DMS153 treated with DMSO at 0.1 percent for 48 hours (cell line): Measurements from ENCODE around the gene XIRP2.
A peak's percentile ranks its signal among the peaks of the same experiment; 100 is the strongest.
"Not testable (repeated sequence)": the region's sequence is repeated elsewhere in the genome, so short reads cannot be mapped to it uniquely, and the experiment has no call there.

Source experiments
- DNase-seq: peaks from one replicate; lab custom pipeline; 2025; ENCODE audit not compliant: unreplicated experiment; lab: John Stamatoyannopoulos, UW

The XIRP2 gene

DNA sequence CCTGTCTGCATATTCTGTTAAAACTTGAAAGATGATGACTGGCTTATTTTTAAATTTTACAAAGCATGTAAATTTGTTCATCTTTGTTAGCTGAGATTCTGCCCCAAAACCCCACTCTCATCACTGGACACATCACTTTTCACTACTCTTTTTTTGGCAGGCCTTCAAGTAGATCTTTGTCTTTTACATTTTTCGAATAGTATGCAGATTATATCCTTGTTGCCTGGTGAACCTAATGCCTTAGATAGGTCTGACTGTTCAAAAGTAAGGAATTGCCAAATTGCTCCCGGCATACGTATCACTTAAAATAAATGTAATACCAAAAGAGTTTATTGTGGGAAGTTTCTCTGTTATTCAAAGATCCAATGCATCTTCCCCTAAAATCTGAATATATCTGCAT is 303.3 kb downstream of the XIRP2 start:
- no peak for DNase-seq

DNA sequence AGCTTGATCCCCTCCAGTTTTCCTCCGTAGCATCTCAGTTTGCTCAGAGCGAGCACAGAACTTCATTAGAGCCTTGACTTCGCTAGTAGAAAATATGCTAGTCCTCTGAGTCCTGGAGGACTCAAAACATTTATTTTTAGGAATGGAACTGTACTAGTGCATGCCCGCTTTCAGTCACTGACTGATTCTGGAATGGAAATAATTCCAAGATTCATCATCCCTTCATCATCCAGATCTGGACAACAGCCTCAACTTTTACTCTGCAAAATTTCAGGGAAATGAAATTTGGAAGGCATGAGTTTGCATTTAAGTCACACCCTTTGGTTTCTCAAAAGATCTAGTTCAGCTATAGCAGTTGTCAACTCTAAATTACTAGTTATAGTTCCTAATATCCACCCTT is 304.6 kb downstream of the XIRP2 start:
- no peak for DNase-seq

DNA sequence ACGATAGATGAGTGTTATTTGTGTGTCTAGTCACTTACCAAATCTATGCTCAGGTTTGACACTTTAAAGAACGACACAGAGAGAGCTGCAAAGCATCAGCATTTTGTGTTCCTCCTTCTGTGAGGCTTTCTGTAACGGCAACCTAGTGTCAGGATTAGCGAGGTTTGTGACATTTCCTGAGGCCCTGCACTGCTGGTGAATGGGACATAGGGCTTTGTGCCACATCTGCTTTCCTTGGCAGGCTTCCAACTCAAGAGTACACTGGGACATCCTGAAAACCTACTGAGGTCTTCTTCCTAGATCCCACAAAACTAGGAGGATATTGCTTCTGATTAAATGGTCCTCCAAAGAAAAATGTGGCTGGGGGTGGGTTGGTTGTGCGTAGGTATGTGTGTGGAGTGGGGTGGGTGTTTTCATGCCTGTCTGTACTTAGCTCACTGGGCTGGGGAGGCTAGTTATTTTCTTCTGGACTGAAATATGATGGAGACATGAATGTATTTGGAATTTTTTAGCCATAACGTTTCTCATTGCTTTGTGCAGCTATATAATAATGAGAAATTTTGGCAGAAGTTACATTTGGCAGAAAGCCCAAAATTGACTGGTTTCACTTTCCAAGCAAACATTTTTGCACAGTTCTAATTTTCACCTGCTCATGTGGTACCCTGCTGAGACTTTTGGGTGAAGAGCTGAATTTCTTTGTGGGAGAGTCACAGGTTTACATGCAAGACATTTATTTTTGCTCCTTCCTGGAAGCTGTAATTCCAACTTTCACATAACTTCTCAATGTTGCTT is 308.4 kb downstream of the XIRP2 start:
- DNase-seq: peak; percentile 56

DNA sequence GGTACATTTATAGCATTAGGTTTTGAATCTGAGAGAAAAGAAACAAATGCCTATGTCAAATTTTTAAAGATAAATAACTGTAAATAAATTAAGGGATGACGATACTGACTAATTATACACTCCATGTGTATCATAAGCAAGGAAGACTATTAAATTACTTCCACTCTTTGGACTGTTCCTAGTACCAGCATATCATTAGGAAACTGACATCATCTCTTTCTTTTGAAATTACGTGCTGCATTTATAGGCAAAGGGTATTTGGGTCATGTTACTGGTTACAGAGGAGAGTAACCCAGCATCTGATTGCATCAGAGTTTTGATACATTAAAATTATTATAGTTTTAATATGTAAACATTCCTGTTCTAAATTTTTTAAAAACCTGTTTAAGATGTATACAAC is 309.7 kb downstream of the XIRP2 start:
- no peak for DNase-seq

DNA sequence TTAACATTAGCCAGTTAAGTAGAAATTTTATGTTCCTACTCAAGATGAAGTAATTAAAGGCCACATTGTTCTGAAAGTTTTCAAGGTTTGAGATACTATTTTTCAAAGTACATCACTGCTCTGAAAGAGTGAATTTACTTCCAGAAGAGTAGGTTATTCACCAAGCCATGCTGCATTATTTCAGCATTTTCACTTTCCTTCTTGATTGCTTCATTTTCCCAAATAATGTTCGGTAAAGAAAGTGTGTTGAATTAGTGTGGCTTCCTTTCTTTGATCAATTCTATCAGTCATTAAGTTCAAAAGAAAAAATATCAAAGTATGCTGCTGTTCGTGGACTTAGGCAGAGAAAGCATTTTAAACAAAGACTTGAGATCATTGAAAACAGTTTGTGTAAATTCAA is 310.3 kb downstream of the XIRP2 start:
- no peak for DNase-seq

DNA sequence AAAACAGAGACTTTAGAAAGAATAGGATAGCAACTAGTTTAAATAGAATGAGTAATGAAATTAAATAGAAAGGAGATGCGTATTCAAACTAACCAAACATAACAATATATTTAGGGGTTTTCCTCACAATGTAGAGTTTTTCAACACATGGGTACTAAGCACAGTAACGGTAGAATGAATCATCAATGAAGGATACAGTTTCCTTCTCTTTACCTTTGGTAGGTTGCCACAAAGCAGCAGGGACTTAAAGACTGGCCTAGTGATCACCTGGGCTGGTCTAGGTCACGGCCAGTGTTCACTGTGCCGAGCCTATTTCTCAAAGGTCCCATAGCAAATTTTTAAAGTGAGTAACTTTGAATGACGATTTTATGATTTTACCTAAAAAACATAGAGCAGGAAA is 311.7 kb downstream of the XIRP2 start:
- DNase-seq: no peak

DNA sequence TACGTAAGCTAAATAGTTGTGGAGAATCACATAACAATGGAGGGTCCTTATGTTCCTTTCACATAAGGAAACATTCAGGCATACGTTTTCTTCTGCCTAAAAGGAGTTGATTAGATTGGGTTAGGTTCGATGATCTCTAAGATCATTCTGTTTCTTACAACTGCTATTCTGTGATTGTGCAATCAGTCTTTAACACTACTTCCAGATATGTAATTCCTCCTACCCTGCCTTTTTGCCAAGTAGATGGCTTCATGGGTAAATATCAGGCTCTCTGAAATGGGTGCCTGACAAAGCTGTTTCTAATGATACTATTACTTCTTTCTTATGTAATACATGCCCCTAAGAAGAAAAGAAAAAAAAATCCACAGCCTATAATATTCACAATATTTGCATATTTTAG is 321.5 kb downstream of the XIRP2 start:
- no peak for DNase-seq

DNA sequence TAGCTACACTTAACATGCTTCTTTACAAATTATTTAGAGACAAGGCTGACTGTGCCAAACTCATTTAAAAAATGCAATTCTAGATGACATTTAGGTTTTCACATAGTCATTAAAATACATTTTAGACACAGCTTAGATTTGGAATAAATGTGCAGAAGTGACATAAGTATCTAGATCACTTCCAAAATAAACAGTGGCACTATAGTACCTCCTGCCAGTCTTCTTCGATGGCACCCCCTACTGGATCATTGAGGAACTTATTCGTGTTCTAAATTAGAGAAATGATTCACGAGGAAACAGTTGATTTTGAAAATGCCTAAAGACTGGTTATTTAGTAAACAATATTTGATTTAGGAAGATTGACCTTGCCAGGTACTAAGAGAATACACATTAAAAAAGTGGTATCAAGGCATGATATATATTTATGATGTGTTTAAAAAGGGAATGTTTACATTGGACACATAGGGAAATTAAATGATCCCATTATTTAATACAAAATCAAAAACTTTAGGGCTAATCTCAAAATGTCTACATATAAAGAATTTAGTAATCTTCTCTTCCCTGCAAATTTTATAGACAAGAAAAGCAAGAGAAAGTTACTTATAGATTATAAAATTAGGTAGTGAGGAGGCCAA is 323.9 kb downstream of the XIRP2 start:
- DNase-seq: peak; percentile 30

DNA sequence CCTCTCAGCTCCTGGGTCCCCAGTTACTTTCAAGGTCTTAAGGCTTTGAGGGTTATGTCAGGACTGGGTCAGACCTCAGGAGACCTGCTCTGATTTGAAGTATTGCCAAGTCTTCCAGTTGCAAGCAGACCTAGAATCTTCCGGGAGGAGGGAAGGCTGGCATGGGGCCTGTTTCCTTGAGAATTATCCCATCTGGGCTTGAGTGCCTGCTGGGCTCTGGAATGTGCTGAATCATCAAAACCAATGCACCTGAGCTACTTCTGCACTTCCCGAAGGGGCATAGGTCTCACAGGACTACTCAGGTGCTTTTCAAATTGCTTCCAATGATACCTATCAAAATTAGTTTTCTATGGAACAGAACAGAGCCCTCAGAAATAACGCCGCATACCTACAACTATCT is 327.3 kb downstream of the XIRP2 start:
- DNase-seq: no peak

DNA sequence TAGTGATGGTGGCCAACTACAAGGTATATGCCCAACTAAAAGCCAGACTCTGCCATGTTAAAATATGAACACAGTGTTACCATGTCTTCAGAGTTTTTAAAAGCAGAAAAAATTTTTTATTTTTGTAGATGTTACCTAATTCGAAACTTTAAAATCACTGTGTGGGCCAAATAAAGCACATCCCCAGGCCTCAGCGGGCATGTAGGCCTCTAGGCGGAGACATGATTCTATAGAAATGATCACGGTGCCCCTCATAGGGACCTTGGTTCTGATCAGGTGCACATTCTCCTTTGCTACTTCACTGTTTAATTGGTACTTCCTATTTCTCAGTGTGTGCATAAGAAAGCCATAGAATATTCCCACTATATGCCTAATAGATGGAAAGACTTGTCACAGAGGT is 349.2 kb downstream of the XIRP2 start:
- DNase-seq: no peak

DNA sequence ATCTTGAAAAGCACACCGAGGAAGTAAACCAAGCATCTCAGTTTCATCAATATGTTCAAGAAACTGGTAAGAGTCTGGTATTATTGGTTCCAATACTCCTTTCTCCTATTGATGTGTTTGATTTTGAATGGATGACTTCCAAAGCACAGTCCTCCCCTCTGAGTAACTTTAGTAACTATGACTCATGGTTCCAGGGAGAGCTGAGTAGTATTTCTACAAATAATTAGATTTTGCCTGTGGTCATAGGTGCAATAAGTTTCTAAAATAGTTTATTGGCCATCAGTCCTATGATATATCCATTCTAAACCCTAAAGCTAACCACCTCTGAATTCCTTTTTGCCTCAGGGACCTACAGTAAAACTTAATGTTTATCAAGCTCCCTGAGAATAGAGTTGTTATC is 352.4 kb downstream of the XIRP2 start:
- no peak for DNase-seq

DNA sequence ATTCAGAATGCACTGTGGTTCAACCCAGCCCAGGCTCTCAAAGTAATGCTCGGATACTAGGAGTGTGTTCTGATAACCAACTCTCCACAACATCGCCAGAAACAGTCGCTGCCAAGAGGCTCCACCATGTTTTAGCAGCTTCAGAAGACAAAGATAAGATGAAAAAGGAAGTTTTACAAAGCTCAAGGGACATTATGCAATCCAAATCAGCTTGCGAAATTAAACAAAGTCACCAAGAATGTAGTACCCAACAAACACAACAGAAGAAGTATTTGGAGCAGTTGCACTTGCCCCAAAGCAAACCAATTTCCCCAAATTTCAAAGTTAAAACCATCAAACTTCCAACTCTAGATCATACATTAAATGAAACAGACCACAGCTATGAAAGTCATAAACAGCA is 360.9 kb downstream of the XIRP2 start:
- no peak for DNase-seq

DNA sequence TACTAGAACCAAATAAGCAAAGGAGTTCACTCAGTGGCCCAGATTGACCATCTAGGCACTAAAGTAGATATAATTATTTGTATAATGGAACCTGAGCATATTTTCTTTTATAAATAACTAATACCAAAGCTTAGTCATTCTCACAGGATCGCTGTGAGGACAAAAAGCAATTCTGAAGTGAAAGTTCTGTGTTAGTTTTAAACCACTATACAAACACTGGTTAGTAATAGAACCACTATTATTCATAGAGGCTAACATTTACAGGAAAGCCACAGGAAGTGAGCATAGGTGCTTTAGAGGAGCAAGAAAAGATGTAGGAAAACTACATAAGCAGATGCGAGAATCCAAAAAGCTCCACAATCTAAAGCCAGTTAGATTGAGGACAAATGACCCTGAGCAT is 364.7 kb downstream of the XIRP2 start:
- no peak for DNase-seq

DNA sequence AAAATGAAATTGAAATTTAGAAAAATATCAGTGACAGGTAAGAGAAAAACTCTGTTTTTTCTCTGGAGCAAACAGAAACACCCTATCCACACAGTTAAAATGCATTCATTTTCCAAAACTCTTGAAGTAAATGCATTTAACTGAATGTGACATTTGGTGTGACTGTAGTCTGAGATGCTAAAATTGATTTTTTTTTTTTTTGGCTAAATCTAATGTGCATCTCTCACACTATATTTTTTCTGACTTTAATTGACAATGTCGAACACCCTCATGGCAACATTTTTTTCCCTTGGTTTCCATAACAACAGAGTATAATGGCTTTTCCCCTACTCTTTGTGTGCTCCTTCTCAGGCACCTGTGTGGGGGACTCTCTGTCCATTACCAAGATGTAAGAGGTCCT is 366.4 kb downstream of the XIRP2 start:
- no peak for DNase-seq

DNA sequence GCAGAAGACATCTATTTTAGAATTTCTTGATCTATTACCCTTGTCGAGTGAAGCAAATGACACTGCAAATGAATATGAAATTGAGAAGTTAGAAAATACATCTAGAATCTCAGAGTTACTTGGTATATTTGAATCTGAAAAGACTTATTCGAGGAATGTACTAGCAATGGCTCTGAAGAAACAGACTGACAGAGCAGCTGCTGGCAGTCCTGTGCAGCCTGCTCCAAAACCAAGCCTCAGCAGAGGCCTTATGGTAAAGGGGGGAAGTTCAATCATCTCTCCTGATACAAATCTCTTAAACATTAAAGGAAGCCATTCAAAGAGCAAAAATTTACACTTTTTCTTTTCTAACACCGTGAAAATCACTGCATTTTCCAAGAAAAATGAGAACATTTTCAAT is 370.4 kb downstream of the XIRP2 start:
- DNase-seq: no peak

DNA sequence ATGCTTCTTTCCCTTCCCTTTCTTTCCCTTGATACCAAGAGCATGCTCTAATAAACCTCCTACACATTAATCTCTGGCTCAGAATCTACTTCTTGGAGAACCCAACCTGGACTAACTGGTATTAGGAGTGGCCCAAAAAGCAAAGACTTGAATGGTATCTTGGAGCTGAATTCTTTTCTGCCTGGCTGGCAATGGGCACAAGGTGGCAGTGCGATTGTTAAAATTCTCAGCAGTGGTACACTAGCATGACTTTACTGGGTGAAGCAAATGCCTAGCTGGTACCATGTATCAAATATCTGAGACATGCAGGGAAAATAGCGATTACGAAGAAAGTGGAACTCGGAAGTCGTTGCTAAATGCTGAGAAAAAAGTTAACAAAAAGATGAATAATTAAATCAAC is 376.1 kb downstream of the XIRP2 start:
- DNase-seq: no peak

DNA sequence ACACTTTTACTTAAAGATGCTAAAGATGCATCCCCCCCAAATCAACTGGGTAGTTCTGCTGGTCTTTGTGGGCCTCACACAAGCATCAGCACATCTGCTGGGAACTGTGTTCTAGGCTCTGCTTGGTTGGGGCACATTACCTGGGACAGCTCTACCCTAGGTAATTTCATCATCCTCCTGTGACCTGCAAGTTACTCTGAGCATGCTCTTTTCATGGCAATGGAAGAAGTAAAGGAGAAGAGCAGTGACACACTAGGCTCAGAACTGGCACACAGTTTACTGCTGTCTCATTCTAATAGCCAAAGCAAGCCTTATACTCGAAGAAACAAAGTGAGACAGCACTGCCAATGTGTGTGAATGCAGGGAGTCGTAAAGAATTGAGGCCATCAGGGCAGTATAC is 376.7 kb downstream of the XIRP2 start:
- no peak for DNase-seq

DNA sequence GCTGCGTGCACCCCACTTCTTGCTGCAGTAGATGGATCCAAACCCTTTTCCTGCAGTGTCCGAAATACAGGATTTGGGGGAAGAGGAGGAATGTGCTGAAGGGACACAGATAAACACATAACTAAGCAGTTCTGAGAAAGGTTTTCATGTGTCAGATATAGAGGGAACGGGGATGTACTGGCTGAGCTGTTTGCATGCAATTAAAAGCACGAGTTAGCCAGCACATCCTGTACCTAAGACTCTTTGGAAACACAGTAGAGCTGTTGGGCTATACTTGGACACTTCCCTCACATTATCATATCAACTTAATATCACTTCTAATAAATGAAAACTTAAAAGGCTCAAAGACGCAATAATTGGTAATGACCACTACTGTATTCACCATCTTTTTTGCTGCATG is 377.4 kb downstream of the XIRP2 start:
- DNase-seq: no peak

DNA sequence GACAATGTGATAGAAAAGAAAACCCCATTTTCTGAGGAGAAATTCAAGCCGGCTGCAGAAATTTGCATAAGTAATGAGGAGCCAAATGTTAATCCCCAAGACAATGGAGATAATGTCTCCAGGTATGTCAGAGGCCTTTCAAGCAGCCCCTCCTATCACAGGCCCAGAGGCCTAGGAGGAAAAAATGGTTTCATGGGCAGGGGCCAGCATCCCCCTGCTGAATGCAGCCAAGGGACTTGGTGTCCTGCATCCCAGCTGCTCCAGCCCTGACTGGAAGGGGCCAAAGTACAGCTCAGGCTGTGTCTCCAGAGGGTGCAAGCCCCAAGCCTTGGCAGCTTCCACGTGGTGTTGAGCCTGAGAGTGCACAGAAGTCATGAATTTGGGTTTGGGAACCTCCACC is 380.0 kb downstream of the XIRP2 start:
- DNase-seq: not testable (repeated sequence)

DNA sequence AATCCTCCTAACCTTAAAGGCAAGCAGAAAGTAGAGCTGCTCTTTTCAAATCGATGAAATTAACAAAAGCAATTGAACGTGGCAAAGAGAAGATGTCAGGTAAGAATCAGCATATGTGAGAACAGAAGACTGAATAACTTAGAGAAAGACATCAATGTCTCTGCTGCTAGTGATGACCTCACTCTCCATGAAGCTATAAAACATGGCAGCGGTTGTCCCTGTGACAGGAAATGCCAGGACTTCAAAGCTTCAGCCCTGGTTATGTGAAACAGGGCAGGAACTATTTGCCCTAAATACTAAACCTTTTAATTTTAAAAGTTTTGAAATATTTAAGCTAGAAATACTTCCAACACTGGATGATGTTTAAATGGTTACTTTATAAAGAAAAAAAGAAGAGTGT is 383.7 kb downstream of the XIRP2 start:
- no peak for DNase-seq

DNA sequence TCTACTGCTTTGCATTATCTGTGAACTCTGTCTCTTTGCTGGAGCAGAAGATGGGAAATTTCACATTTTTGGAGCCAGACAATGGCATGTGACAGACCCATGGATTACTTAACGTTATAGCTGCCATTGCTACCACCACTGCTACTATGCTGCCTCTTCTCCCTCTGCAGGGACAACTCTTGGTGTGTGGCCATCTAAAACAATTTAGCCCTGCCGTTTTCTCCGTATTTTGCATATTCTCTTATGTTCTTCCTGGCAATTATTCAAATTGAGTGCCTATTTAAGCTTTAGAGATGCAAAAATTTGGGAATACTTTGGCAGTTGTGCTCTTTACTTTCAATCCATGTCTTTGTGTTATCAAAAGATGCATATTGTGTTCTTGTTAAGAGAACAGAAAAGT is 386.8 kb downstream of the XIRP2 start:
- no peak for DNase-seq

DNA sequence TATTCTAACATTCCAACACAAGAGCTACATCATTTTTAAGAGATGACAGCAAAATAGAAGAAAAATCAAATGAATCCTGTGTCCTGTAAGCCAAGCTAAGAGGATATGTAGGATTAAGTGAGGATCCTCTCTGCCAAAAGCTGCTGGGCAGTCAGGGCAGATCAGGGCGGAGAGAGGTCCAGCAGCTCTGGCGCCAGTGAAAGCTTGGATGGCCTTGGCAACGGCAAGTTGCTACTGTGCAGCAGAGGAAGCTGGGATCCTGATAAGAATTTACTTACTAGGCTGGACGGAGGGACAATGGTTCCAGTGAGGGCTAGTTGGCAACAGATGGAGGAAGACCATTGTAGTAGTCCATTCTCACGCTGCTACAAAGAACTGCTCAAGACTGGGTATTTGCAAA is 391.5 kb downstream of the XIRP2 start:
- DNase-seq: no peak

DNA sequence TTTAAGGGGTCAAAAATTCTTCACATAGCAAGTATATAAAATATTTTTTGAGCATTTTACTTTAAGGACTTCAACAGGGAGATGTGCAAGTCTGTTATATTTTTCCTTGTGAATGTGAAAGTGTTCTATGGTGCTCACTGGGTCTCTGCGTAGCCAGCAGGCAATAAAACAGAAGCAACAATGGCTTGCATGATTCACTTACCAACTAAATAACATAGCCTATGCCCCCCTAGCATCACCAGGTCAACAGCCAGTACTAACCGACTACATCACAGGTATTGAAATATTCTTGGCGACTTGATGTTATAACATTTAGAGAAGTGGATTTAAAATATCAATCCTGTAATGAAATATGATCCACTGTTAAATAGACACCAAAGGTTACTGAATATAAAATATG is 398.9 kb downstream of the XIRP2 start:
- no peak for DNase-seq
